B cell (primary cell): Measurements from ENCODE around the gene SCGB1D1. TPM values are rescaled to one million over a fixed set of nuclear protein-coding genes. Genes with fewer than 3 reads are reported as not detected.

Source experiments
- ATAC-seq: fragments of 200-7000 bp; cut with Tn5 transposase; one replicate; pipeline ENCODE4 v1.10.0; 2021; ENCODE audit warnings: low read depth, mild to moderate bottlenecking, moderate number of reproducible peaks, moderate library complexity
- CTCF ChIA-PET: fragments of 350-600 bp; sonication (Branson Sonifier 250); formaldehyde crosslinking; loops from one replicate; lab custom pipeline; 2021; ENCODE audit warnings: antibody characterized with exemption, inconsistent platforms; lab: Charles Lee
- POLR2A ChIA-PET: fragments of 350-600 bp; sonication (Branson Sonifier 250); formaldehyde crosslinking; loops from one replicate; lab custom pipeline; 2021; ENCODE audit warnings: antibody characterized with exemption; lab: Charles Lee
- DNase-seq: peaks from one replicate; pipeline ENCODE4 v3.0.0; 2013
- H2AFZ ChIP-seq: 2 replicates; pipeline ENCODE4 v1.6.1; 2012; ENCODE audit warnings: mild to moderate bottlenecking, low read depth, low read length; ENCODE audit not compliant: insufficient read depth, poor library complexity, severe bottlenecking
- H3K27ac ChIP-seq, 2 donors: 1 replicate in 1 of 2; 2 replicates in 1 of 2; pipeline ENCODE4 v1.5.1; 2012 to 2013; ENCODE audit warnings: low read length in 2 of 2, mild to moderate bottlenecking in 2 of 2, moderate library complexity in 1 of 2
- H3K27me3 ChIP-seq, 4 experiments: fragments of 200-600 bp in 1 of 4; sonication (generic) in 1 of 4; replicated peaks in 1 of 4; 1 replicate in 2 of 4; 2 replicates in 2 of 4; pipeline versions ENCODE4 v1.6.1 to v1.7.0; 2013 to 2016; ENCODE audit warnings: low read length in 3 of 4, mild to moderate bottlenecking in 2 of 4, mixed read lengths in 1 of 4, moderate library complexity in 1 of 4; ENCODE audit not compliant: insufficient read depth in 4 of 4, control insufficient read depth in 3 of 4; ENCODE audit errors: control extremely low read depth in 1 of 4
- H3K36me3 ChIP-seq, 2 experiments: replicated peaks in 1 of 2; 1 replicate in 1 of 2; 2 replicates in 1 of 2; pipeline versions ENCODE4 v1.6.1 to v1.7.1; 2013; ENCODE audit warnings: low read length in 1 of 2; ENCODE audit not compliant: insufficient read depth in 2 of 2, control insufficient read depth in 1 of 2; ENCODE audit errors: control extremely low read depth in 1 of 2, extremely low read depth in 1 of 2
- H3K4me1 ChIP-seq, 2 donors: fragments of 200-600 bp in 1 of 2; sonication (generic) in 1 of 2; 1 replicate in 1 of 2; 2 replicates in 1 of 2; pipeline versions ENCODE4 v1.5.1 to v1.6.1; 2013 to 2017; ENCODE audit warnings: low read length in 2 of 2; ENCODE audit not compliant: control insufficient read depth in 2 of 2, insufficient read depth in 2 of 2
- H3K4me2 ChIP-seq: replicated peaks from 2 replicates; pipeline ENCODE3; 2012; ENCODE audit warnings: mild to moderate bottlenecking, low read depth, low read length; ENCODE audit not compliant: poor library complexity, severe bottlenecking
- H3K4me3 ChIP-seq, 5 experiments: fragments of 200-600 bp in 1 of 5; sonication (generic) in 1 of 5; 1 replicate in 3 of 5; 2 replicates in 2 of 5; pipeline versions ENCODE4 v1.5.1 to v1.7.0; 2011 to 2016; ENCODE audit warnings: low read length in 4 of 5, mild to moderate bottlenecking in 4 of 5, low read depth in 2 of 5, control low read depth in 1 of 5, moderate library complexity in 1 of 5; ENCODE audit not compliant: insufficient read depth in 1 of 5; ENCODE audit errors: control extremely low read depth in 1 of 5, extremely low read depth in 1 of 5
- H3K79me2 ChIP-seq: fragments of 200-600 bp; sonication (generic); one replicate; pipeline ENCODE4 v1.6.0; 2016; ENCODE audit warnings: low read length; ENCODE audit not compliant: control insufficient read depth, insufficient read depth
- H3K9ac ChIP-seq: fragments of 200-600 bp; sonication (generic); 2 replicates; pipeline ENCODE4 v1.6.1; 2017; ENCODE audit warnings: mild to moderate bottlenecking, low read length, moderate library complexity
- H3K9me3 ChIP-seq, 3 donors: one replicate each; pipeline versions ENCODE4 v1.6.1 to v1.7.1; 2013; ENCODE audit warnings: low read length in 2 of 3; ENCODE audit not compliant: control insufficient read depth in 2 of 3, insufficient read depth in 1 of 3; ENCODE audit errors: control extremely low read depth in 1 of 3
- H4K20me1 ChIP-seq: 2 replicates; pipeline ENCODE4 v1.6.0; 2012; ENCODE audit warnings: mild to moderate bottlenecking, low read length; ENCODE audit not compliant: insufficient read depth, control insufficient read depth, poor library complexity, severe bottlenecking
- H3K27ac Mint-ChIP-seq: one replicate; pipeline ENCODE4 v1.8.0; 2021; ENCODE audit warnings: mixed read lengths
- H3K27me3 Mint-ChIP-seq: one replicate; pipeline ENCODE4 v1.8.0; 2021; ENCODE audit warnings: mixed read lengths
- H3K4me1 Mint-ChIP-seq: one replicate; pipeline ENCODE4 v1.8.0; 2021; ENCODE audit warnings: mixed read lengths
- H3K4me3 Mint-ChIP-seq: one replicate; pipeline ENCODE4 v1.8.0; 2021; ENCODE audit warnings: mixed read lengths
- H3K9me3 Mint-ChIP-seq: one replicate; pipeline ENCODE4 v1.8.0; 2022; ENCODE audit warnings: mixed read lengths; ENCODE audit not compliant: insufficient read depth
- CTCF ChIP-seq: fragments of 200-600 bp; IDR thresholded peaks from one replicate; pipeline ENCODE4 v1.8.0; 2022; ENCODE audit warnings: antibody characterized with exemption, mild to moderate bottlenecking
- EZH2 ChIP-seq: IDR thresholded peaks from 2 replicates; pipeline ENCODE4 v1.6.1; 2012; ENCODE audit warnings: borderline replicate concordance, low read depth, mild to moderate bottlenecking, moderate library complexity, low read length; ENCODE audit not compliant: insufficient read depth, poor library complexity, severe bottlenecking
- WGBS: methylation state at CpG from one replicate; pipeline ENCODE4 v1.1.5; 2013; ENCODE audit warnings: missing lambda C conversion rate; ENCODE audit not compliant: insufficient coverage; 5-methylcytosine and 5-hydroxymethylcytosine counted together
- intact Hi-C: fragments of 100-400 bp; cut with micrococcal nuclease; formaldehyde crosslinking; loops from one replicate; pipeline ENCODE4 v1.10.0; 2022
- polyA plus RNA-seq: library from polyadenylated mRNA; depleted of rRNA; stranded (reverse); fragments of >200 nt; gene quantifications from 2 replicates; pipeline ENCODE4 v1.2.3, GENCODE V29; 2012
- total RNA-seq, 2 donors: library from RNA; stranded (reverse); fragments of 120-200 nt in 1 of 2; gene quantifications; 1 replicate in 1 of 2; 2 replicates in 1 of 2; pipeline versions ENCODE4 v1.2.3 to v1.2.4, GENCODE V29; 2013 to 2022

SCGB1D1 gene
- total and polyA plus RNA-seq, 2 donors (not counting 1 experiment from before 2014, with no cell fraction given) = not detected

GRCh38 chr11:62241095-62241494 lies 51.1 kb downstream of the SCGB1D1 start:
- intact Hi-C loops = no loop called here
- H3K4me2 ChIP-seq = no peak overlapping the region
- H3K9ac ChIP-seq = no peak overlapping the region
- no peaks in the 10 kb centered on the region for H3K36me3 ChIP-seq
- H3K27me3 ChIP-seq = peaks cover 0 to 18% (median 0%) of the 10 kb centered on the region in 4 experiments
- peaks cover 40% of the 10 kb centered on the region for H3K27me3 Mint-ChIP-seq
- ChIA-PET CTCF (no interaction called here), POLR2A (no interaction called here)
- no peak overlapping the region for H2AFZ ChIP-seq
- ATAC-seq (no peak), DNase-seq (no peak)
- no CpG with 5 or more reads among the region's 3 CpGs for WGBS
- no peaks in the 10 kb centered on the region for H3K4me1 ChIP-seq
- H3K4me3 Mint-ChIP-seq = no peak overlapping the region
- H4K20me1 ChIP-seq = no peaks in the 10 kb centered on the region
- no peaks in the 10 kb centered on the region for H3K4me1 Mint-ChIP-seq
- no peaks in the 10 kb centered on the region for H3K79me2 ChIP-seq
- no peaks in the 10 kb centered on the region for H3K9me3 Mint-ChIP-seq
- no peak overlapping the region for H3K27ac Mint-ChIP-seq
- TF ChIP-seq CTCF = no peak
- no peak for TF ChIP-seq EZH2
- no peak overlapping the region for H3K27ac ChIP-seq
- H3K9me3 ChIP-seq = no peaks in the 10 kb centered on the region
- no peak overlapping the region for H3K4me3 ChIP-seq

GRCh38 chr11:62242021-62242420 lies 52.0 kb downstream of the SCGB1D1 start, which contains the start of gene SCGB1D2:
SCGB1D2 (plus strand) TSS chr11:62242239; CDS start chr11:62242308, 69 bp downstream.
- peaks cover 0 to 18% (median 1%) of the 10 kb centered on the region in 4 experiments for H3K27me3 ChIP-seq
- intact Hi-C loops = no loop called here
- H3K9ac ChIP-seq = no peak within 1 kb of the TSS
- H3K79me2 ChIP-seq = no peaks in the 10 kb centered on the region
- H3K27ac ChIP-seq = no peak within 1 kb of the TSS
- no peaks in the 10 kb centered on the region for H3K9me3 ChIP-seq
- H3K4me2 ChIP-seq = no peak within 1 kb of the TSS
- no peaks in the 10 kb centered on the region for H3K4me1 Mint-ChIP-seq
- H3K9me3 Mint-ChIP-seq = no peaks in the 10 kb centered on the region
- H3K27me3 Mint-ChIP-seq = peaks cover 47% of the 10 kb centered on the region
- no peak within 1 kb of the TSS for H3K4me3 ChIP-seq
- WGBS = 43% methylated on average over 3 of the region's 3 CpGs
- H3K4me3 Mint-ChIP-seq = no peak within 1 kb of the TSS
- no peaks in the 10 kb centered on the region for H3K4me1 ChIP-seq
- no peaks in the 10 kb centered on the region for H3K36me3 ChIP-seq
- ATAC-seq (no peak), DNase-seq (no peak)
- no peaks in the 10 kb centered on the region for H4K20me1 ChIP-seq
- TF ChIP-seq CTCF = no peak
- no peak for TF ChIP-seq EZH2
- POLR2A ChIA-PET = no interaction called here
- H3K27ac Mint-ChIP-seq = no peak within 1 kb of the TSS
- CTCF ChIA-PET = no interaction called here
- H2AFZ ChIP-seq = no peak within 1 kb of the TSS

Other genes with a start within 250 kb of the SCGB1D1 start
- gene BEST1, start 239.9 kb upstream of the SCGB1D1 start, total RNA-seq = 0.78 and 0.99 TPM in 2 replicates
- gene BEST1, start 239.9 kb upstream of the SCGB1D1 start, polyA plus RNA-seq = 0.07 and 0.42 TPM in 2 replicates
- 1,265 and 1,314 TPM in 2 replicates for gene FTH1, start 222.6 kb upstream of the SCGB1D1 start, total RNA-seq
- 1,136 and 1,265 TPM in 2 replicates for gene FTH1, start 222.6 kb upstream of the SCGB1D1 start, polyA plus RNA-seq
- gene INCENP, start 66.2 kb upstream of the SCGB1D1 start, total RNA-seq = 34.0 and 37.8 TPM in 2 replicates
- gene INCENP, start 66.2 kb upstream of the SCGB1D1 start, polyA plus RNA-seq = 8.9 and 9.1 TPM in 2 replicates
- not detected in 2 replicates for gene SCGB2A1, start 18.5 kb downstream of the SCGB1D1 start, total RNA-seq
- not detected in 2 replicates for gene SCGB2A1, start 18.5 kb downstream of the SCGB1D1 start, polyA plus RNA-seq
- gene SCGB1D2, start 52.0 kb downstream of the SCGB1D1 start, total RNA-seq = not detected in 2 replicates
- not detected in 2 replicates for gene SCGB1D2, start 52.0 kb downstream of the SCGB1D1 start, polyA plus RNA-seq
- not detected in 2 replicates for gene SCGB2A2, start 79.9 kb downstream of the SCGB1D1 start, total RNA-seq
- gene SCGB2A2, start 79.9 kb downstream of the SCGB1D1 start, polyA plus RNA-seq = not detected in 2 replicates
- not detected in 2 replicates for gene SCGB1D4, start 108.9 kb downstream of the SCGB1D1 start, total RNA-seq
- not detected in 2 replicates for gene SCGB1D4, start 108.9 kb downstream of the SCGB1D1 start, polyA plus RNA-seq
- 0.49 and 1.1 TPM in 2 replicates for gene ASRGL1, start 147.2 kb downstream of the SCGB1D1 start, total RNA-seq
- gene ASRGL1, start 147.2 kb downstream of the SCGB1D1 start, polyA plus RNA-seq = 1.3 and 9.1 TPM in 2 replicates
- gene SCGB1A1, start 228.8 kb downstream of the SCGB1D1 start, total RNA-seq = not detected in 2 replicates
- gene SCGB1A1, start 228.8 kb downstream of the SCGB1D1 start, polyA plus RNA-seq = not detected in 2 replicates